Skeletal muscle tissue (tissue), 4 donors: ENCODE data around the gene CABLES1. TPM values are rescaled to one million over a fixed set of nuclear protein-coding genes. Genes with fewer than 3 reads are reported as not detected.

Experiments
- H3K27ac ChIP-seq: one replicate; pipeline ENCODE4 v1.7.0; 2013; ENCODE audit warnings: mild to moderate bottlenecking, low read depth, low read length, inconsistent platforms
- H3K27me3 ChIP-seq, 3 donors: one replicate each; pipeline ENCODE4 v1.7.0; 2013; ENCODE audit warnings: low read length in 3 of 3; ENCODE audit not compliant: control insufficient read depth in 3 of 3, insufficient read depth in 3 of 3
- H3K36me3 ChIP-seq, 3 donors: one replicate each; pipeline ENCODE4 v1.7.0; 2013; ENCODE audit warnings: low read length in 3 of 3; ENCODE audit not compliant: control insufficient read depth in 3 of 3, insufficient read depth in 3 of 3
- H3K4me1 ChIP-seq, 3 donors: one replicate each; pipeline ENCODE4 v1.7.0; 2013; ENCODE audit warnings: low read length in 3 of 3, mild to moderate bottlenecking in 3 of 3; ENCODE audit not compliant: control insufficient read depth in 3 of 3, insufficient read depth in 3 of 3
- H3K4me3 ChIP-seq, 3 donors: one replicate each; pipeline ENCODE4 v1.7.0; 2013; ENCODE audit warnings: low read length in 3 of 3
- H3K9ac ChIP-seq, 3 donors: one replicate each; pipeline ENCODE4 v1.7.0; 2013; ENCODE audit warnings: low read length in 3 of 3, mild to moderate bottlenecking in 3 of 3, moderate library complexity in 2 of 3, low read depth in 1 of 3
- H3K9me3 ChIP-seq, 3 donors: one replicate each; pipeline ENCODE4 v1.7.0; 2013; ENCODE audit warnings: low read length in 3 of 3; ENCODE audit not compliant: control insufficient read depth in 3 of 3
- total RNA-seq: library from RNA; depleted of rRNA; stranded (reverse); fragments of >200 nt; gene quantifications from one replicate; pipeline ENCODE4 v1.2.3, GENCODE V29; 2014
- donor health status: Osteomylitis.

CABLES1 gene
- total RNA-seq, 1 donor from 2014 or later = 4.7 TPM

- Histone ChIP-seq H3K27ac (no peak overlapping the region), H3K36me3 (peaks cover 0 to 13% (median 5%) of the 10 kb centered on the region in 3 donors), H3K27me3 (no peaks in the 10 kb centered on the region), H3K4me1 (peaks cover 0 to 7% (median 0%) of the 10 kb centered on the region in 3 donors), H3K4me3 (no peak overlapping the region), H3K9me3 (peaks cover 0 to 5% (median 2%) of the 10 kb centered on the region in 3 donors), H3K9ac (no peak overlapping the region)
Observed at GRCh38 chr18:23210526-23210925, 75.2 kb downstream of the CABLES1 start.

GRCh38 chr18:23211146-23211545 is 75.9 kb downstream of the CABLES1 start:
- H3K36me3 ChIP-seq = peaks cover 0 to 13% (median 5%) of the 10 kb centered on the region in 3 donors
- H3K9me3 ChIP-seq = peaks cover 0 to 5% (median 2%) of the 10 kb centered on the region in 3 donors
- H3K4me3 ChIP-seq = no peak overlapping the region
- H3K27ac ChIP-seq = no peak overlapping the region
- no peaks in the 10 kb centered on the region for H3K27me3 ChIP-seq
- peaks cover 0 to 7% (median 0%) of the 10 kb centered on the region in 3 donors for H3K4me1 ChIP-seq
- no peak overlapping the region for H3K9ac ChIP-seq

GRCh38 chr18:23212161-23212560 is 76.9 kb downstream of the CABLES1 start:
- Histone ChIP-seq H3K9ac (no peak overlapping the region), H3K9me3 (peaks cover 0 to 5% (median 2%) of the 10 kb centered on the region in 3 donors), H3K27ac (no peak overlapping the region), H3K27me3 (no peaks in the 10 kb centered on the region), H3K4me1 (peaks cover 0 to 7% (median 0%) of the 10 kb centered on the region in 3 donors), H3K4me3 (no peak overlapping the region), H3K36me3 (peaks cover 0 to 13% (median 5%) of the 10 kb centered on the region in 3 donors)

- peaks cover 0 to 5% (median 2%) of the 10 kb centered on the region in 3 donors for H3K9me3 ChIP-seq
Observed at GRCh38 chr18:23213200-23213599, 77.9 kb downstream of the CABLES1 start.

GRCh38 chr18:23217781-23218180 is 82.5 kb downstream of the CABLES1 start:
- no peaks in the 10 kb centered on the region for H3K27me3 ChIP-seq

More at GRCh38 chr18:23213200-23213599, 77.9 kb downstream of the CABLES1 start:
- no peak overlapping the region for H3K9ac ChIP-seq
- H3K36me3 ChIP-seq = peaks cover 0 to 9% (median 5%) of the 10 kb centered on the region in 3 donors
- no peak overlapping the region for H3K4me3 ChIP-seq
- peaks cover 0 to 7% (median 0%) of the 10 kb centered on the region in 3 donors for H3K4me1 ChIP-seq
- no peak overlapping the region for H3K27ac ChIP-seq
- H3K27me3 ChIP-seq = no peaks in the 10 kb centered on the region

GRCh38 chr18:23220355-23220754 is 85.1 kb downstream of the CABLES1 start:
- Histone ChIP-seq H3K4me1 (peaks cover 0 to 2% (median under 1%) of the 10 kb centered on the region in 3 donors), H3K4me3 (no peak overlapping the region), H3K27ac (no peak overlapping the region), H3K9ac (no peak overlapping the region), H3K27me3 (no peaks in the 10 kb centered on the region), H3K9me3 (no peaks in the 10 kb centered on the region), H3K36me3 (no peaks in the 10 kb centered on the region)

More at GRCh38 chr18:23217781-23218180, 82.5 kb downstream of the CABLES1 start:
- Histone ChIP-seq H3K4me1 (peaks cover 0 to 7% (median 0%) of the 10 kb centered on the region in 3 donors), H3K27ac (no peak overlapping the region), H3K36me3 (peaks cover 0 to 3% (median 3%) of the 10 kb centered on the region in 3 donors), H3K9ac (no peak overlapping the region), H3K4me3 (no peak overlapping the region), H3K9me3 (no peaks in the 10 kb centered on the region)

GRCh38 chr18:23223641-23224040 is 88.4 kb downstream of the CABLES1 start:
- H3K9me3 ChIP-seq = no peaks in the 10 kb centered on the region
- H3K4me3 ChIP-seq = no peak overlapping the region
- H3K36me3 ChIP-seq = no peaks in the 10 kb centered on the region
- H3K27me3 ChIP-seq = peaks cover 0 to 4% (median 0%) of the 10 kb centered on the region in 3 donors
- H3K4me1 ChIP-seq = peaks cover 12 to 18% (median 14%) of the 10 kb centered on the region in 3 donors
- H3K9ac ChIP-seq = no peak overlapping the region
- no peak overlapping the region for H3K27ac ChIP-seq

- Histone ChIP-seq H3K9ac (no peak overlapping the region), H3K9me3 (no peaks in the 10 kb centered on the region), H3K27me3 (peaks cover 0 to 4% (median 0%) of the 10 kb centered on the region in 3 donors), H3K27ac (no peak overlapping the region), H3K36me3 (no peaks in the 10 kb centered on the region), H3K4me3 (no peak overlapping the region), H3K4me1 (peaks cover 16 to 25% (median 17%) of the 10 kb centered on the region in 3 donors)
Observed at GRCh38 chr18:23225503-23225902, 90.2 kb downstream of the CABLES1 start.

- peak overlapping the region; percentile 4 for H3K27ac ChIP-seq
- no peaks in the 10 kb centered on the region for H3K9me3 ChIP-seq
- no peak overlapping the region for H3K9ac ChIP-seq
- H3K36me3 ChIP-seq = no peaks in the 10 kb centered on the region
- peaks cover 16 to 30% (median 25%) of the 10 kb centered on the region in 3 donors for H3K4me1 ChIP-seq
- peaks cover 0 to 8% (median 2%) of the 10 kb centered on the region in 3 donors for H3K27me3 ChIP-seq
- no peak overlapping the region for H3K4me3 ChIP-seq
Observed at GRCh38 chr18:23226391-23226790, 91.1 kb downstream of the CABLES1 start.

- Histone ChIP-seq H3K27ac (peak overlapping the region; percentile 15), H3K9me3 (no peaks in the 10 kb centered on the region), H3K27me3 (peaks cover 0 to 8% (median 3%) of the 10 kb centered on the region in 3 donors), H3K9ac (no peak overlapping the region), H3K36me3 (no peaks in the 10 kb centered on the region), H3K4me3 (no peak overlapping the region), H3K4me1 (peaks cover 19 to 35% (median 29%) of the 10 kb centered on the region in 3 donors)
Observed at GRCh38 chr18:23226930-23227725, 91.8 kb downstream of the CABLES1 start.
